ENCODE measurements around the gene PAQR9.

The PAQR9 gene

GRCh38 chr3:142977399-142977728 is 13.9 kb upstream of the PAQR9 start:
- Histone ChIP-seq H3K36me3 (ENCODE audit: control insufficient read depth, insufficient read depth, low read length) (no peaks in the 10 kb centered on the region), H3K9me3 (ENCODE audit: control insufficient read depth, low read length) (no peaks in the 10 kb centered on the region), H3K9ac (ENCODE audit: low read length) (no peak overlapping the region), H3K27me3 (ENCODE audit: control insufficient read depth, insufficient read depth, low read length) (no peaks in the 10 kb centered on the region), H3K4me1 (ENCODE audit: control insufficient read depth, insufficient read depth, low read length) (peaks cover 8% of the 10 kb centered on the region), H3K4me3 (ENCODE audit: low read length) (no peak overlapping the region)

GRCh38 chr3:142976621-142977398 is 13.3 kb upstream of the PAQR9 start:
- Histone ChIP-seq H3K36me3 (ENCODE audit: control insufficient read depth, insufficient read depth, low read length) (no peaks in the 10 kb centered on the region), H3K9ac (ENCODE audit: low read length) (no peak overlapping the region), H3K4me1 (ENCODE audit: control insufficient read depth, insufficient read depth, low read length) (peaks cover 8% of the 10 kb centered on the region), H3K27me3 (ENCODE audit: control insufficient read depth, insufficient read depth, low read length) (no peaks in the 10 kb centered on the region), H3K9me3 (ENCODE audit: control insufficient read depth, low read length) (no peaks in the 10 kb centered on the region), H3K4me3 (ENCODE audit: low read length) (no peak overlapping the region)

- H3K9me3 ChIP-seq (ENCODE audit: control insufficient read depth, low read length), result no peaks in the 10 kb centered on the region
- no peaks in the 10 kb centered on the region for H3K27me3 ChIP-seq (ENCODE audit: control insufficient read depth, insufficient read depth, low read length)
- no peak overlapping the region for H3K4me3 ChIP-seq (ENCODE audit: low read length)
- peaks cover 8% of the 10 kb centered on the region for H3K4me1 ChIP-seq (ENCODE audit: control insufficient read depth, insufficient read depth, low read length)
- no peak overlapping the region for H3K9ac ChIP-seq (ENCODE audit: low read length)
- no peaks in the 10 kb centered on the region for H3K36me3 ChIP-seq (ENCODE audit: control insufficient read depth, insufficient read depth, low read length)
Observed at GRCh38 chr3:142975316-142975995, 12.0 kb upstream of the PAQR9 start.

GRCh38 chr3:142973217-142974009 is 9.9 kb upstream of the PAQR9 start:
- H3K9ac ChIP-seq (ENCODE audit: low read length), result no peak overlapping the region
- no peaks in the 10 kb centered on the region for H3K27me3 ChIP-seq (ENCODE audit: control insufficient read depth, insufficient read depth, low read length)
- peaks cover 10% of the 10 kb centered on the region for H3K4me1 ChIP-seq (ENCODE audit: control insufficient read depth, insufficient read depth, low read length)
- no peak overlapping the region for H3K4me3 ChIP-seq (ENCODE audit: low read length)
- no peaks in the 10 kb centered on the region for H3K9me3 ChIP-seq (ENCODE audit: control insufficient read depth, low read length)
- no peaks in the 10 kb centered on the region for H3K36me3 ChIP-seq (ENCODE audit: control insufficient read depth, insufficient read depth, low read length)

- Histone ChIP-seq H3K9ac (ENCODE audit: low read length) (no peak overlapping the region), H3K36me3 (ENCODE audit: control insufficient read depth, insufficient read depth, low read length) (no peaks in the 10 kb centered on the region), H3K4me1 (ENCODE audit: control insufficient read depth, insufficient read depth, low read length) (peaks cover 12% of the 10 kb centered on the region), H3K9me3 (ENCODE audit: control insufficient read depth, low read length) (no peaks in the 10 kb centered on the region), H3K4me3 (ENCODE audit: low read length) (no peak overlapping the region), H3K27me3 (ENCODE audit: control insufficient read depth, insufficient read depth, low read length) (no peaks in the 10 kb centered on the region)
Observed at GRCh38 chr3:142972092-142972753, 8.7 kb upstream of the PAQR9 start.

- Histone ChIP-seq H3K4me1 (ENCODE audit: control insufficient read depth, insufficient read depth, low read length) (peaks cover 4% of the 10 kb centered on the region), H3K9ac (ENCODE audit: low read length) (no peak overlapping the region), H3K27me3 (ENCODE audit: control insufficient read depth, insufficient read depth, low read length) (peaks cover 2% of the 10 kb centered on the region), H3K4me3 (ENCODE audit: low read length) (no peak overlapping the region), H3K9me3 (ENCODE audit: control insufficient read depth, low read length) (no peaks in the 10 kb centered on the region), H3K36me3 (ENCODE audit: control insufficient read depth, insufficient read depth, low read length) (no peaks in the 10 kb centered on the region)
Observed at GRCh38 chr3:142971431-142971830, 8.0 kb upstream of the PAQR9 start.

GRCh38 chr3:142968319-142969025 is 5.0 kb upstream of the PAQR9 start:
- Histone ChIP-seq H3K9me3 (ENCODE audit: control insufficient read depth, low read length) (no peaks in the 10 kb centered on the region), H3K4me3 (ENCODE audit: low read length) (no peak overlapping the region), H3K4me1 (ENCODE audit: control insufficient read depth, insufficient read depth, low read length) (peaks cover 7% of the 10 kb centered on the region), H3K9ac (ENCODE audit: low read length) (no peak overlapping the region), H3K36me3 (ENCODE audit: control insufficient read depth, insufficient read depth, low read length) (no peaks in the 10 kb centered on the region), H3K27me3 (ENCODE audit: control insufficient read depth, insufficient read depth, low read length) (peaks cover 21% of the 10 kb centered on the region)

GRCh38 chr3:142966808-142967207 is 3.3 kb upstream of the PAQR9 start:
- peaks cover 7% of the 10 kb centered on the region for H3K4me1 ChIP-seq (ENCODE audit: control insufficient read depth, insufficient read depth, low read length)

GRCh38 chr3:142965581-142965980 is 2.1 kb upstream of the PAQR9 start:
- no peak overlapping the region for H3K4me3 ChIP-seq (ENCODE audit: low read length)
- peaks cover 7% of the 10 kb centered on the region for H3K4me1 ChIP-seq (ENCODE audit: control insufficient read depth, insufficient read depth, low read length)
- no peak overlapping the region for H3K9ac ChIP-seq (ENCODE audit: low read length)
- H3K36me3 ChIP-seq (ENCODE audit: control insufficient read depth, insufficient read depth, low read length), result no peaks in the 10 kb centered on the region
- peaks cover 38% of the 10 kb centered on the region for H3K27me3 ChIP-seq (ENCODE audit: control insufficient read depth, insufficient read depth, low read length)
- H3K9me3 ChIP-seq (ENCODE audit: control insufficient read depth, low read length), result no peaks in the 10 kb centered on the region

More at GRCh38 chr3:142966808-142967207, 3.3 kb upstream of the PAQR9 start:
- Histone ChIP-seq H3K27me3 (ENCODE audit: control insufficient read depth, insufficient read depth, low read length) (peaks cover 34% of the 10 kb centered on the region), H3K9ac (ENCODE audit: low read length) (no peak overlapping the region), H3K4me3 (ENCODE audit: low read length) (no peak overlapping the region), H3K36me3 (ENCODE audit: control insufficient read depth, insufficient read depth, low read length) (no peaks in the 10 kb centered on the region), H3K9me3 (ENCODE audit: control insufficient read depth, low read length) (no peaks in the 10 kb centered on the region)

GRCh38 chr3:142963234-142963515 is 299 bp downstream of the PAQR9 start:
- Histone ChIP-seq H3K4me1 (ENCODE audit: control insufficient read depth, insufficient read depth, low read length) (peaks cover 4% of the 10 kb centered on the region), H3K9me3 (ENCODE audit: control insufficient read depth, low read length) (no peaks in the 10 kb centered on the region), H3K9ac (ENCODE audit: low read length) (no peak overlapping the region), H3K36me3 (ENCODE audit: control insufficient read depth, insufficient read depth, low read length) (no peaks in the 10 kb centered on the region), H3K4me3 (ENCODE audit: low read length) (no peak overlapping the region), H3K27me3 (ENCODE audit: control insufficient read depth, insufficient read depth, low read length) (peaks cover 42% of the 10 kb centered on the region)

GRCh38 chr3:142962520-142963233 is 797 bp downstream of the PAQR9 start:
- H3K27me3 ChIP-seq (ENCODE audit: control insufficient read depth, insufficient read depth, low read length), result peaks cover 42% of the 10 kb centered on the region
- no peak overlapping the region for H3K4me3 ChIP-seq (ENCODE audit: low read length)

More at GRCh38 chr3:142962520-142963233, 797 bp downstream of the PAQR9 start:
- Histone ChIP-seq H3K4me1 (ENCODE audit: control insufficient read depth, insufficient read depth, low read length) (peaks cover 4% of the 10 kb centered on the region), H3K36me3 (ENCODE audit: control insufficient read depth, insufficient read depth, low read length) (no peaks in the 10 kb centered on the region), H3K9me3 (ENCODE audit: control insufficient read depth, low read length) (no peaks in the 10 kb centered on the region), H3K9ac (ENCODE audit: low read length) (no peak overlapping the region)

All from mucosa of stomach (tissue), 1 donor.